ENCODE results near the gene WDR1.

The WDR1 gene

DNA sequence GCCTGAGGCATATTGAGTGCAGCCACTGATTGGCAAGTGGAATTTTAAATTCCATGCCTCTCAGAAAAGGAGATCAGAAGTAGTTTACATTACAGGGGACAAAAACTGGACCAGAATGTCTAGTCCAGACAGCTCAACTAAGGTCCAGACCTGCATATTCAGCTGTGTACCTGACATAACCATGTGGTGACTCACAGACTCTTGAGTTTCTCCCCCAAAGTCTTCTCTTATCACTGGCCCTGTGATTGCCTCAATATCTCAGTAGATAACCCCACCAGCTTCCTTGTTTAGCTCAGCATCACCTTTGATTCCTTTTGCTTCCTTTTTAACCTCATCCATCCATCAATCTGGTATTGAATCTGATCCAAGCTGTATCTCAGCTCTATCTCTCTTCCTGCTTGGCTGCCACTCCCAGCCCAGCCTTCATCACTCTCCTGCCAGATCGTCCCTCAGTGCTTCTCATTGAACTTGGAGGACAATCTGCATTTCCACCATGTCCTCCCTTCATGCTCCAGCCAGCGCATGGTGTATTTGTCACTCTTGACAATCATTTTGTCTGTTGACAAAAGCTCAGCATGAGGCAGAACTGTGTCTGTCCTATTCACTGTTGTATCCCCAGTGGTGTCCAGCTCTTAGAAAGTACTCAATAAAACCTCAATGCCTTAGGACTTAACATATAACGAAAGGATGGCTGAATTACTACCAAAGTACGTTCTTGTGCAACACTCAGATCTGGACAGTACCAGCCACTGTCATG, 67.5 kb downstream of the WDR1 start:
- TF ChIP-seq ZFX (IDR thresholded peaks at IDR 0.05) (no peak), CTCF (conservative IDR thresholded peaks at IDR 0.05) (no peak)
- no peak overlapping the region for H3K27ac ChIP-seq

- no peak for TF ChIP-seq ZFX (IDR thresholded peaks at IDR 0.05)
- TF ChIP-seq CTCF (conservative IDR thresholded peaks at IDR 0.05) = no peak
- no peak overlapping the region for H3K27ac ChIP-seq
Observed at GRCh38 chr4:10047967-10048366, 68.6 kb downstream of the WDR1 start.

- TF ChIP-seq CTCF (conservative IDR thresholded peaks at IDR 0.05) (no peak), ZFX (IDR thresholded peaks at IDR 0.05) (no peak)
- H3K27ac ChIP-seq = no peak overlapping the region
Observed at GRCh38 chr4:10046471-10046870, 70.1 kb downstream of the WDR1 start.

GRCh38 chr4:10045481-10045880, 71.1 kb downstream of the WDR1 start:
- TF ChIP-seq ZFX (IDR thresholded peaks at IDR 0.05) (no peak), CTCF (conservative IDR thresholded peaks at IDR 0.05) (no peak)

GRCh38 chr4:10041036-10041435, 75.6 kb downstream of the WDR1 start:
- H3K27ac ChIP-seq = no peak overlapping the region
- TF ChIP-seq ZFX (IDR thresholded peaks at IDR 0.05) (no peak), CTCF (conservative IDR thresholded peaks at IDR 0.05) (no peak)

More at GRCh38 chr4:10045481-10045880, 71.1 kb downstream of the WDR1 start:
- H3K27ac ChIP-seq = no peak overlapping the region

- no peak for TF ChIP-seq ZFX (IDR thresholded peaks at IDR 0.05)
- TF ChIP-seq CTCF (conservative IDR thresholded peaks at IDR 0.05) = no peak
- H3K27ac ChIP-seq = no peak overlapping the region
Observed at GRCh38 chr4:10040049-10040892, 76.3 kb downstream of the WDR1 start.

DNA sequence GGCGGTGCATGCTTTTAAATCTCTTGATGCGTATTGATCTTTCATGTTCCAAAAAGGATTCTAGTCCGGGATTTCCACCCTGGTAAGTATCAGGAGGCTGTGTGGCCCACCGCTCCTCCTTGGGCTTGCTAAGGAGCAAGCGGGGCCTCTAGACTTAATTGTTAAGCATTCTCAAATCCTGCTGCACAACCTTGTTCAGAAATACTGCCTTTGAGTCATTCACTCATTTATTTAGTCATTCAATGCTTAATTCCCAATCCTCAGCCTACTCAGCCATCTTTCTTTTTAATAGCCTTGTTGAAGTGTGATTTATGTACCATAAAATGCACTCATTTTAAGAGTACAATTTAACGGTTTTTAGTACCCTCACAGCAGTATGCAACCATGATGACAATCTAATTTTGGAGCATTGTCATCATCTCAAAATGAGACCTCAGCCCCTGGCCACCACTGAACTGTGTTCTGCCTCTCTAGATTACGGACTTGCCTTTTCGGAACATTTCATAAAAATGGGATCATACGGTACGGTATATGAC, 79.7 kb downstream of the WDR1 start:
- no peak for TF ChIP-seq CTCF (conservative IDR thresholded peaks at IDR 0.05)
- no peak for TF ChIP-seq ZFX (IDR thresholded peaks at IDR 0.05)

More for the DNA sequence above, 79.7 kb downstream of the WDR1 start:
- H3K27ac ChIP-seq = no peak overlapping the region

All from C4-2B (cell line).